ENCODE results near the gene NAV1.
"Not testable (repeated sequence)": the region's sequence is repeated elsewhere in the genome, so short reads cannot be mapped to it uniquely, and the experiment has no call there.

The NAV1 gene

GRCh38 chr1:201503397-201504176, 35.3 kb upstream of the NAV1 start:
- DNase-seq = no peak

- DNase-seq = no peak
These were observed 34.7 kb upstream of the NAV1 start for GRCh38 chr1:201504179-201504631.

GRCh38 chr1:201504799-201505502, 34.0 kb upstream of the NAV1 start:
- DNase-seq = no peak

GRCh38 chr1:201505503-201505890, 33.4 kb upstream of the NAV1 start:
- DNase-seq = no peak

GRCh38 chr1:201506092-201506491, 32.8 kb upstream of the NAV1 start:
- DNase-seq = no peak

GRCh38 chr1:201506557-201507359, 32.2 kb upstream of the NAV1 start, which contains the start of gene CSRP1:
Gene CSRP1 (minus strand): TSS chr1:201507123. CDS start chr1:201496303, 10,820 bp downstream.
- DNase-seq = peak; percentile 75 to 80

- no peak for DNase-seq
These were observed 31.6 kb upstream of the NAV1 start for GRCh38 chr1:201507360-201507675.

- no peak for DNase-seq
These were observed 30.1 kb upstream of the NAV1 start for GRCh38 chr1:201508809-201509208.

- DNase-seq = no peak
These were observed 29.1 kb upstream of the NAV1 start for GRCh38 chr1:201509601-201510374.

GRCh38 chr1:201510734-201511133, 28.2 kb upstream of the NAV1 start:
- DNase-seq = no peak

- DNase-seq = no peak
These were observed 27.5 kb upstream of the NAV1 start for GRCh38 chr1:201511396-201511940.

GRCh38 chr1:201511941-201512539, 26.9 kb upstream of the NAV1 start:
- no peak for DNase-seq

GRCh38 chr1:201513498-201514243, 25.3 kb upstream of the NAV1 start:
- no peak for DNase-seq

GRCh38 chr1:201514466-201514865, 24.5 kb upstream of the NAV1 start:
- DNase-seq = no peak

GRCh38 chr1:201515062-201515750, 23.7 kb upstream of the NAV1 start:
- no peak for DNase-seq

- DNase-seq = no peak
These were observed 23.0 kb upstream of the NAV1 start for GRCh38 chr1:201515895-201516294.

GRCh38 chr1:201516511-201517127, 22.3 kb upstream of the NAV1 start:
- no peak for DNase-seq

- DNase-seq = no peak
These were observed 21.3 kb upstream of the NAV1 start for GRCh38 chr1:201517631-201518030.

- no peak for DNase-seq
These were observed 20.9 kb upstream of the NAV1 start for GRCh38 chr1:201518071-201518470.

- not testable (repeated sequence) for DNase-seq
These were observed 18.8 kb upstream of the NAV1 start for GRCh38 chr1:201520046-201520575.

Data from activated CD4-positive, alpha-beta T cell treated with anti-CD3 and anti-CD28 coated beads for 4 hours (primary cell).